VCaP (cell line): ENCODE results near the gene FXYD2.
"Not testable (repeated sequence)": the region's sequence is repeated elsewhere in the genome, so short reads cannot be mapped to it uniquely, and the experiment has no call there.

Experiments
- H3K27ac ChIP-seq: fragments of 450-650 bp; 2 replicates; pipeline ENCODE4 v1.5.1; 2017
- CTCF ChIP-seq: fragments of 450-650 bp; conservative IDR thresholded peaks from 2 replicates; pipeline ENCODE4 v1.5.1; 2017; ENCODE audit warnings: mild to moderate bottlenecking, moderate library complexity

The FXYD2 gene

GRCh38 chr11:117870103-117870952, 45.8 kb upstream of the FXYD2 start:
- H3K27ac ChIP-seq, result no peak overlapping the region

DNA sequence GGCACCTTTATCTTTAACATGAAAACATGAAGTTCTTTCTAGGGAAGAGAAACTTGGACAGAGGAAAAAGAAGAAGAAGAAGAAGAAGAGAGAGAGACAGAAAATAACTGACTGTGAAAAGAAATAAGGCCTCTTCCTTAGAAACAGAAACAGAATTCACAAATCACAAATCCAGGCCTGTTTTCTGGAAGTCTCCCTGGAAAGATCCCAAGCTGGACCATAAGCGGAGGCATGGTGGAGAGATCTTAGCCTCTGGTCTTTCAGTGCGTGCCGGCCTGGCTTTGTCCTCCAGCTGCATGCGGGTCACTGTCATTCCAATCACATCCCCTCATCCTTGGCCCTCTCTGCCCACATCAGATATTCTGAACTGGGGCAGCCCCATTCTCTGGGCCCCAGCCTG, 45.1 kb upstream of the FXYD2 start:
- TF ChIP-seq CTCF, result no peak

More at GRCh38 chr11:117870103-117870952, 45.8 kb upstream of the FXYD2 start:
- no peak for TF ChIP-seq CTCF

DNA sequence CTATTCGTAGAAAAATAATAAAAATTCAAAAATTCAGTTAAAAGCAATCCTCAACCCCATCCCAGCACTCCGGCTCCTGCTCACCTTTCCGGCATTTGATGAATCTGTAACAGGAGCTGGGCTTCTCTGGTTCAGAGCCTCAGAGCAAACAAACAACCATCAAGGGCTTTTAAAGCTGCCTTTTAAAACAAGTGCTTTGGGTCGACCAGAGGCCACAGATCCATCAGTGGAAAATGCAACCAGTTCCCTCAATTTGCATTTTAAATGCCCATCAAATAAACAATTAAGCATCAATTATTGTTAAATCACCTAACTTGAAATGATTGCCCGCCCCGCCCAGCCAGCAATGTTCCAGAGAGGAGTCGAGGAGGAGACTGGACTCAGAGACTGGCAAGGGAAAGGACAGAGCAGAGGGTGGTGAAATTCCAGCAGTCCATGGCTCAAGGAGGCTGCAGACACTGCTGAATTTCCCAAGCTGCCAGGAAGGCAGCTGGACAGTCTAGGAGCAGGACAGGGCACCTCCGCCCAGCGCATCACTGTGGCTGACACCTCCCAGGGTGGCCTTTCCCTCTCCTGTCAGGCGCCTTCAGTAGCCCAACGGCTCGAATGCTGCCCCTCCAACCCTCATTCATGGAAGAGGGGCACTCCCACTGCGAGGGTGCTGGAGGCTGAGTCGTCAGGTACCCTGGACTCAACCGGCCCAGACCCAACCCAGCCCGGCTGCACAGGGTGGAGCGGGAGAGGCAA, 44.4 kb upstream of the FXYD2 start:
- H3K27ac ChIP-seq, result no peak overlapping the region
- TF ChIP-seq CTCF, result no peak

More for the DNA sequence above, 45.1 kb upstream of the FXYD2 start:
- no peak overlapping the region for H3K27ac ChIP-seq

- no peak overlapping the region for H3K27ac ChIP-seq
- TF ChIP-seq CTCF, result no peak
Measured at GRCh38 chr11:117868088-117868487, 43.5 kb upstream of the FXYD2 start.

DNA sequence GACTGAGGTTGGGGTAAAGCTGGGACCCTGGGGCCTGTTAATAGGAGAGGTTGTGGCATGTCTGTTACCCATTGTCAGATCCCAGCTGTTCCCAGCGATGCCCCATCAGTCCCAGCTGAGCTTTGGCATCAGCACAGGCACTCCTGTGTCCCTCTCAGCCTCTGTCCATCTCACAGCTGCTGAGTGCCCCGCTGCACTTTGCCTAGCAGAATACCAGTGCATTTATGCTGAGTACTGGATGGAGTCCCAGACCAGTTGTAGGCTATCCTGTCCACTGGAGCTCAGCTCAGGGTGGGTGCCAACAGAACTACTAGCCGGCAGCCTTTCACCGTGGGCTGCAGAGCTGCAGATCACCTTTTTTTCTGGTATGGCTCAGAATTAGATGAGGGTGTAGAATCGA, 42.0 kb upstream of the FXYD2 start:
- no peak for TF ChIP-seq CTCF
- no peak overlapping the region for H3K27ac ChIP-seq

DNA sequence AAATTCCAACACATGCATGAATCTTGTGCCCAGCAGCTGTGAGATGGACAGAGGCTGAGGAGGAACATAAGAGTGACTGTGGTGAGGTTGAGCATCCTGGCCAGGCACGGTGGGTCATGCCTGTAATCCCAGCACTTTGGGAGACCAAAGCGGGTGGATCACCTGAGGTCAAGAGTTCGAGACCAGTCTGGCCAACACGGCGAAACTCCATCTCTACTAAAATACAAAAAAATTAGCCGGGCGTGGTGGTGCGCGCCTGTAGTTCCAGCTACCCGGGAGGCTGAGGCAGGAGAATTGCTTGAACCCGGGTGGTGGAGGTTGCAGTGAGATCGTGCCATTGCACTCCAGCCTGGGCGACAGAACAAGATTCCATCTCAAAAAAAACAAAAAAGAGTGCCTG, 41.0 kb upstream of the FXYD2 start:
- not testable (repeated sequence) for H3K27ac ChIP-seq

- H3K27ac ChIP-seq, result no peak overlapping the region
- TF ChIP-seq CTCF, result no peak
Measured at GRCh38 chr11:117863383-117863782, 38.8 kb upstream of the FXYD2 start.

GRCh38 chr11:117862753-117863152, 38.2 kb upstream of the FXYD2 start:
- no peak for TF ChIP-seq CTCF
- H3K27ac ChIP-seq, result no peak overlapping the region
